ENCODE results near the gene KCNK13.
"Not testable (repeated sequence)": the region's sequence is repeated elsewhere in the genome, so short reads cannot be mapped to it uniquely, and the experiment has no call there.

Gene KCNK13

DNA sequence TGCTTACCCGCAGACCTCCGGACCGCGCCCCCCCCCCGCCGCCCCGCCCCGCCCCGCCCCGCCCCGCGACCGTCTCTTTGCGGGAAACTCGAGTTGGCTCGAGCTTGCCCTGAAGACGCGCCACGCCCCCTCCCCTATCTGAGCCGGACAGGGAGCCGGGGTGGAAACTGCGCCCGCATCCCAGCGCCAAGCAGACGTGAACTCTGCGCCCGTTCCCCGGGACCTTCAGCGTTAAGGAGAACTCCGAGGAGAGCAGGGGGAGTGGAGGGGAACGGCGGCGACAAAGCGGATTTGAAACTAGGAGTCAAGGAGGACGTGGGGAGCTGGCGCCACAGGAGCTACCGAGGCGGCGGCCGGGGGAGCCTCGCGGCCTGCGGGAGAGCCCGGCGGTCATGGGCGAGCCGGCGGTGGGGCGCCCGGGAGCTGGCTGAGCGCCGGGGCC lies at the start of gene KCNK13:
Gene KCNK13, plus strand, starts transcription at position 310 of the 442 bp plus-strand sequence. CDS start 212 bp downstream, outside the sequence.
- no peak for DNase-seq (ENCODE audit: low spot score)

GRCh38 chr14:90017371-90017770 lies 44.4 kb upstream of the KCNK13 start:
- FAIRE-seq (no peak), DNase-seq (ENCODE audit: low spot score) (no peak)

More for the DNA sequence above, at the start of gene KCNK13:
- FAIRE-seq, result no peak

- FAIRE-seq (no peak), DNase-seq (ENCODE audit: low spot score) (no peak)
Observed at GRCh38 chr14:90019824-90020523, 41.8 kb upstream of the KCNK13 start.

GRCh38 chr14:90023176-90023896 lies 38.5 kb upstream of the KCNK13 start:
- FAIRE-seq, result no peak

GRCh38 chr14:90024910-90025309 lies 36.9 kb upstream of the KCNK13 start:
- DNase-seq (ENCODE audit: low spot score), result no peak
- FAIRE-seq, result no peak

More at GRCh38 chr14:90023176-90023896, 38.5 kb upstream of the KCNK13 start:
- DNase-seq (ENCODE audit: low spot score), result no peak

DNA sequence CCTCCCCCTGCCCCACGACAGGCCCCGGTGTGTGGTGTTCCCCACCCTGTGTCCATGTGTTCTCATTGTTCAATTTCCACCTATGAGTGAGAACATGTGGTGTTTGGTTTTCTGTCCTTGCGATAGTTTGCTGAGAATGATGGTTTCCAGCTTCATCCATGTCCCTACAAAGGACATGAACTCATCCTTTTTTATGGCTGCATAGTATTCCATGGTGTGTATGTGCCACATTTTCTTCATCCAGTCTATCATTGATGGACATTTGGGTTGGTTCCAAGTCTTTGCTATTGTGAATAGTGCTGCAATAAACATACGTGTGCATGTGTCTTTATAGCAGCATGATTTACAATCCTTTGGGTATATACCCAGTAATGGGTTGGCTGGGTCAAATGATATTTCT lies 35.2 kb upstream of the KCNK13 start:
- FAIRE-seq; DNase-seq (ENCODE audit: low spot score): not testable (repeated sequence)

- FAIRE-seq, result no peak
- no peak for DNase-seq (ENCODE audit: low spot score)
Observed at GRCh38 chr14:90027842-90028241, 34.0 kb upstream of the KCNK13 start.

DNA sequence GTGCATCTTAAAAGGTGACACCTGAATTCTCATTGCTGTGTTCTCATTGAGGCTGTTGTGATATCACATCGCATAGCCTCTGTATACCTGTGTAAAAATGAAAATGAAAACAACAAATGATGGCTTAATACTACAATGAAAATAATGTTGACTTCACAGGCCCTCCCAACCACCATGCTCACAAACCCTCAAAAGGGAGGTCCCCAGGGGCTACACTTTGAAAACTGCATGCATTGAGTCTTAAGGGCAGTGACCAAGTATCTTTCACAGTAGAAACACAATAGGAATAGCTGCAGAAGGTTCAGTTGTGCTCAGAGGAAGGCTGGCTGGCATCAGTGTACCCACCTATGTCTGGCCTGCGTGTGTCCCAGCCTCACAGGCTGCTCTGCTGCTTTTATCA lies 27.6 kb upstream of the KCNK13 start:
- DNase-seq (ENCODE audit: low spot score) (no peak), FAIRE-seq (no peak)

DNA sequence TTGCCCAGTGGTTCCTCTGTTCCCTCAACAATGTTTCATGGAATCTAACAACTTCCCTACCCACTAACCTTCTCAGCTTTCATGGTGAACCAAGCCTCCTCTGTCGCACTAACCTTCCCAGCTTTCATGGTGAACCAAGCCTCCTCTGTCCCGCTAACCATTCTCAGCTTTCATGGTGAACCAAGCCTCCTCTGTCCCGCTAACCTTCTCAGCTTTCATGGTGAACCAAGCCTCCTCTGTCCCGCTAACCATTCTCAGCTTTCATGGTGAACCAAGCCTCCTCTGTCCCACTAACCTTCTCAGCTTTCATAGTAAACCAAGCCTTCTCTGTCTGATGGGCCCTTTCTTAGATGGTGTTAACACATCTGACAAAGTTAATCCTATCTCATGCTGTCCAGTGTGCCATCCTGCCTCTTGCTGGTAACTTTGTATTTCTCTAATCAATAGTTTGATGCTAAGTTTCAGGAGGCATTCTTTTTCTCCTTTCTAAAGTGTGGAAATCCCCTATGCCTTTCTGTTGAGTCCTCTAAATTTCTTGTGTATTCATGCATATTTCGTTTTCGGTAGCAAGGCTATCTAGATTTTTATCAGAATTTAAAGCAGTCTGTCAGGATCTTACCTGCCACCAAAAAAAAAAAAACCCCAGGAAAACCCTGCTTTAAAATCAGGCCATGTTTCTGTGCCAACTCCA lies 26.8 kb upstream of the KCNK13 start:
- FAIRE-seq, result no peak
- DNase-seq (ENCODE audit: low spot score), result no peak

- FAIRE-seq (no peak), DNase-seq (ENCODE audit: low spot score) (no peak)
Observed at GRCh38 chr14:90039253-90040010, 22.4 kb upstream of the KCNK13 start.

DNA sequence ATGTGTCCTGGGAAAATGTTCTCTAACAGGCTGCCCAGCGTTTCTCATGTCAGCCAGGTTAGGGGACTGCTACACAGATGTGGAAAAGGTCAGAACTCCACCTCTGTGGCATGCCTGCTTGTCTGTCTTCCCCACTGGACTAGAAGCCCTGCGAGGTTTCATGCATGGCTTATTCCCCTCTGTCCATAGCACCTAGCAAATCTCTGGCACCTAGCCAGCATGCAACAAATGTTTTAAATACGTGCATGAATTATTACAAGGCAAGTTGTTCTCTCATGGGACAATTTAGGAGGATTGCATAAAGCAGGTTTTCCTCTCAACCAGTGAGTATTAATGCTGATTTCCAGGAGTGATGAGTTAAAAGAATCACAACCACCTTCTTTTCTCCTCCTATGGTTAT lies 21.4 kb upstream of the KCNK13 start:
- FAIRE-seq, result no peak
- no peak for DNase-seq (ENCODE audit: low spot score)

DNA sequence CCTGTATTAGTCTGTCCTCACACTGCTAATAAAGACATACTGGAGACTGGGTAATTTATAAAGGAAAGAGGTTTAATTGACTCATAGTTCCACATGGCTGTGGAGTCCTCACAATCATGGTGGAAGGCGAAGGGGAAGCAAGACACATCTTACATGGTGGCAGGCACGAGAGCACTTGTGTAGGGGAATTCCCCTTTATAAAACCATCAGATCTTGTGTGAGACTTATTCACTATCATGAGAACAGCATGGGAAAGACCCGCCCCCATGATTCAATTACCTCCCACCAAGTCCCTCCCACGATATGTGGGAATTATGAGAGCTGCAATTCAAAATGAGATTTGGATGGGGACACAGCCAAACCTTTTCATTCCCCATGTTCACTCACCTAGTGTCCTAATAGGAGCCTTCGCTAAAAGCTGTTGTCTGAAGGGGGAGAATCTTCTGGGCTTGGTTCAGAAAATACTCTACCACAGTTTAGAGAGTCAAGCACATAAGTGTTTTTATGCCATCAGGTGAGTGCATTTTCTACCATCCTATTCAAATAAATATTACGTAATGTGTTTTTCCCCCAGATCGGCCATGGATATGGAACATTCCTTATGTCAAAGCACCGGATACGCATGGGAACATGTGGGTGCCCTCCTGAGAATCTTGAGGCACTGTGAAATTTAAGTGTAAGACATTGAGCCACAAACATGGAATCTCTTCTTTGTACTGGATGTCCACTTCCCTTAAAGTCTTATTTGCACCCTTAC lies 19.1 kb upstream of the KCNK13 start:
- no peak for FAIRE-seq
- no peak for DNase-seq (ENCODE audit: low spot score)

DNA sequence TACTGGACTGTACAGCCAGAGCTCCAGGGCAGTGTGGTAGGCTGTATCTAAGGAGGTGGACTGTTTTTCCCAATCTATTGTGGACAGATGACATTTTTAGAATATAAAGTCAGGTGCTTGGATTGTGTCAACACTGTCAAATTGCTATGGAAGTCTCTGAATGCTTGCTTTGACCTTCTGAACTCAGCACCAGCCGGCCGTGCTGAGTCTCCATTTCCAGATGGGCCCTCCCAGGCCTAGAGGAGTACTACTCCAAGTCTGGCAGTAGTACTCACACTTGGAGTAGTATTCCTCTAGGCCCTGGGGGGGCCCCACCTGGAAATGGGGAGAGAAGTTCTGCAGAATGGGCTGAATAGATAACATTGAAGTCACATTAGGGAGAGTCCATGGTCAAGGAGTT lies 16.2 kb upstream of the KCNK13 start:
- FAIRE-seq, result no peak
- DNase-seq (ENCODE audit: low spot score), result no peak

- no peak for DNase-seq (ENCODE audit: low spot score)
Observed at GRCh38 chr14:90049390-90049789, 12.4 kb upstream of the KCNK13 start.

GRCh38 chr14:90050271-90050670 lies 11.5 kb upstream of the KCNK13 start:
- FAIRE-seq (no peak), DNase-seq (ENCODE audit: low spot score) (no peak)

More at GRCh38 chr14:90049390-90049789, 12.4 kb upstream of the KCNK13 start:
- FAIRE-seq, result no peak

DNA sequence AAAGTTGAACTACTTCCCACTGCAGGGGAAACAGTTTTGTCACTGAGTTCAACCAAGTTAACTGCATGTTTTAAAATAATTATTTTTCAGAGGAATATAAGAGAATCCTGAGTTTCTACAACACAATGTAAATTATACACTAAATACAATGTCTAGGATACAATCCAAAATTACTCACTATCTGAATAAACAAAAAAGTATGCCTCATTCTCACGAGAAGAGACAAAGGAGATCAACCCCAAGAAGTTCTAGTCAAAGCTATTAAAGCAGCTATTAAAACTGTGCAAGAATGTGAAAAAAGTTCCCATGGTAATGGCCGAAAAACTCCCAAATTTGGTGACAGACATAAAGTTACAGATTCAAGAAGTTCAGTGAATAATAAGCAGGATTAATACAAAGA lies 8.8 kb upstream of the KCNK13 start:
- no peak for DNase-seq (ENCODE audit: low spot score)

DNA sequence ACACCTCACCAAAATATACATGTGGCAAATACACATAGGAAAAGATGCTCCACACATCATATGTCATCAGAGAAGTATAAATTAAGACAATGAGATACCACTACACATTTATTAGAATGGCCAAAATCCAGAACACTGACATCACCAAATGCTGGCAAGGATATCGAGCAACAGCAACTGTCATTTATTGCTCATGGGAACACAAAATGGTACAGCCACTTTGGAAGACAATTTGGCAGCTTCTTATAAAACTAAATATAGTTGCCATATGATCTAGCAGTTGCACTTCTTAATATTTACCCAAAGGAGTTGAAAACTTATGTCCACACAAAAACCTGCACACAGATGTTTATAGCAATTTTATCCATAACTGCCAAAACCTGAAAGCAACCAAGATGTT lies 7.0 kb upstream of the KCNK13 start:
- no peak for FAIRE-seq
- no peak for DNase-seq (ENCODE audit: low spot score)

More for the DNA sequence above, 8.8 kb upstream of the KCNK13 start:
- no peak for FAIRE-seq

- DNase-seq (ENCODE audit: low spot score) (no peak), FAIRE-seq (no peak)
Observed at GRCh38 chr14:90056826-90057225, 5.0 kb upstream of the KCNK13 start.

- FAIRE-seq (no peak), DNase-seq (ENCODE audit: low spot score) (no peak)
Observed at GRCh38 chr14:90058876-90059458, 2.8 kb upstream of the KCNK13 start.

DNA sequence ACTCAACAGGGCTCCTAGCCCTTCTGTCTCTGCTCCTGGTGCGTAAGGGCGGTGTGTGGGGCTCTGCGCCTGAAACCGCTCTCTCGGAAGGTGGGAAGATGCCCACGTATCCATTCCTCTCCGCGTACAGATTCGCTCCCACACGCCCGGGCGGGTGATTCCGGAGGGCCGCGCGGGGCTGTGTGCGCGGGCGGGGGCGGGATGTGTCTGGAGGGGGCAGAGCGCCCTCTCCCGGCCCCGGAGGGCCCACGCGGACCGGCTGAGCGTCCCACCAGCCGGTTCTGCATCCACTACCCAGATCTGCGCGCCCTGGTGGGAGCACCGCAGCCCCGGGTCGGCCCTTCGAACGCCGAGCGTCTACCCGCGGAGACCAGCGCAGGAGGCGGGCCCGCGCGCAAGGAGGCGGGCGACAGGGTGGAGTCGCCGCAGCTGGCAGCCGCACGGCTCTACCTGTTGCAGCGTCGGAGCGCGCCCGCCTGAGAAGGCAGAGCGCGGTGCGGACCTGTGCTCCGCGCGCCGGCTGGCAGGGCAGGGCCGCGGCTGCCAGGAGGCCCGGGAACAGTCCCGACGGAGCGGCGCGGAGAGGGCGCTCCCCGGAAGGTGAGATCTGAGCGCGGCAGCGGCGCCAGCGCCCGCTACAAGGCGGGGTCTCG lies 1.4 kb upstream of the KCNK13 start:
- FAIRE-seq, result no peak

More for the DNA sequence above, 1.4 kb upstream of the KCNK13 start:
- no peak for DNase-seq (ENCODE audit: low spot score)

Measured in RCC 7860 (cell line).